ENCODE results near the gene FGF14. TPM values are rescaled to one million over a fixed set of nuclear protein-coding genes. Genes with fewer than 3 reads are reported as not detected.

The FGF14 gene
- total and polyA plus RNA-seq, 2 of the 4 experiments (the other 2 are of a cell fraction) = under 0.01 TPM; not detected in 1

- intact Hi-C loops (cut with micrococcal nuclease) = no loop called here
- H3K23ac ChIP-seq (ENCODE audit: low read depth, low read length) = no peak overlapping the region
- in situ Hi-C loops (cut with MboI; ENCODE audit: low sequenced_read_pairs) = loop anchor here (25.0 kb wide), 2 partner anchors 335 to 990 kb away; no protein-coding TSS in a partner anchor
Measured at GRCh38 chr13:102127153-102127552, 274.7 kb downstream of the FGF14 start.

More at GRCh38 chr13:102127153-102127552, 274.7 kb downstream of the FGF14 start:
- Histone ChIP-seq H3K79me1 (ENCODE audit: low read depth in 1 of 2, low read length in 2 of 2) (no peaks in the 10 kb centered on the region), H3K9me1 (ENCODE audit: insufficient read depth, low read length) (no peaks in the 10 kb centered on the region), H2BK15ac (ENCODE audit: low read depth, low read length) (no peak overlapping the region), H2BK120ac (ENCODE audit: low read depth, low read length) (no peak overlapping the region), H3K4me3 (ENCODE audit: insufficient read depth, low read depth, low read length) (no peak overlapping the region), H2BK5ac (ENCODE audit: low read depth, low read length, poor library complexity, severe bottlenecking) (no peak overlapping the region), H3K4ac (ENCODE audit: low read depth, low read length) (no peak overlapping the region), H2AK5ac (ENCODE audit: low read depth, low read length) (no peak overlapping the region), H3K27ac (ENCODE audit: insufficient read depth, low read length) (no peak overlapping the region), H2AFZ (replicated peaks; ENCODE audit: low read length, poor library complexity) (no peak overlapping the region), H3K14ac (replicated peaks; ENCODE audit: low read depth, low read length) (no peak overlapping the region), H2AK9ac (replicated peaks; ENCODE audit: low read depth, low read length, poor library complexity) (no peak overlapping the region), H3K9me3 (ENCODE audit: control insufficient read depth, insufficient read depth, low read length) (no peaks in the 10 kb centered on the region), H2BK20ac (ENCODE audit: low read depth, low read length) (no peak overlapping the region), H3K9ac (ENCODE audit: low read depth, low read length) (no peak overlapping the region), H3K36me3 (ENCODE audit: control insufficient read depth, insufficient read depth, low read length) (no peaks in the 10 kb centered on the region), H3K27me3 (ENCODE audit: control insufficient read depth, insufficient read depth, low read length) (no peaks in the 10 kb centered on the region), H3K4me1 (ENCODE audit: control insufficient read depth, insufficient read depth, low read length) (no peaks in the 10 kb centered on the region), H4K5ac (ENCODE audit: low read depth, low read length) (no peak overlapping the region), H4K91ac (ENCODE audit: insufficient read depth, low read depth, low read length) (no peak overlapping the region), H3K18ac (ENCODE audit: low read depth, low read length) (no peak overlapping the region), H3K4me2 (ENCODE audit: low read depth, low read length) (no peak overlapping the region), H3K56ac (ENCODE audit: extremely low read depth, insufficient read depth, low read length) (no peak overlapping the region), H4K8ac (ENCODE audit: low read depth in 2 of 2, low read length in 2 of 2) (no peak overlapping the region), H4K20me1 (ENCODE audit: insufficient read depth, low read length) (no peaks in the 10 kb centered on the region)
- CTCF ChIA-PET = no interaction called here
- dilution Hi-C loops (cut with HindIII; ENCODE audit: low sequenced_read_pairs, unreplicated experiment) = no loop called here
- DNase-seq (no peak), ATAC-seq (ENCODE audit: low read depth) (no peak)
- no TSS peak for BruUV-seq (replicated peaks)
- POLR2A ChIA-PET (ENCODE audit: unreplicated experiment) = no interaction called here
- TF ChIP-seq MXI1 (IDR thresholded peaks at IDR 0.05; ENCODE audit: borderline replicate concordance, low read depth, low read length) (no peak), CEBPB (IDR thresholded peaks at IDR 0.05; ENCODE audit: low read depth, low read length) (no peak), CHD1 (IDR thresholded peaks at IDR 0.05; ENCODE audit: low read depth, low read length) (no peak), ELK1 (IDR thresholded peaks at IDR 0.05; ENCODE audit: borderline replicate concordance, low read depth, low read length) (no peak), RAD21 (IDR thresholded peaks at IDR 0.05; ENCODE audit: low read length) (no peak), NFE2L2 (IDR thresholded peaks at IDR 0.05; ENCODE audit: low read depth, low read length) (no peak), POLR2A (IDR thresholded peaks at IDR 0.05; ENCODE audit: low read depth, low read length) (no peak), SMC3 (IDR thresholded peaks at IDR 0.05; ENCODE audit: low read depth, low read length) (no peak), RCOR1 (IDR thresholded peaks at IDR 0.05; ENCODE audit: insufficient replicate concordance, low read length) (no peak), USF2 (IDR thresholded peaks at IDR 0.05; ENCODE audit: low read depth, low read length) (no peak), RFX5 (IDR thresholded peaks at IDR 0.05; ENCODE audit: low read depth, low read length) (no peak), MAFK (IDR thresholded peaks at IDR 0.05; ENCODE audit: low read depth, low read length) (no peak), CTCF (conservative IDR thresholded peaks at IDR 0.05; ENCODE audit: low read depth, low read length) (no peak), MAZ (IDR thresholded peaks at IDR 0.05; ENCODE audit: borderline replicate concordance, low read depth, low read length) (no peak), FOS (IDR thresholded peaks at IDR 0.05; ENCODE audit: low read depth, low read length) (no peak)
- WGBS, 2 experiments (ENCODE audit: extremely low coverage in 2 of 2, insufficient read length in 1 of 2) = no CpG with 5 or more reads among the region's 1 CpG

All from IMR-90 (cell line).